H9 (cell line): ENCODE results near the gene GH2. TPM values are rescaled to one million over a fixed set of nuclear protein-coding genes. Genes with fewer than 3 reads are reported as not detected.

ENCODE experiments used
- DNase-seq: peaks from one replicate; pipeline ENCODE4 v3.0.0-alpha.2; 2017
- H2AFZ ChIP-seq: one replicate; pipeline ENCODE4 v1.6.1; 2013; ENCODE audit warnings: mild to moderate bottlenecking, low read length, control low read depth, moderate library complexity
- H2AK5ac ChIP-seq: 2 replicates; pipeline ENCODE4 v1.6.1; 2013; ENCODE audit warnings: low read length, control low read depth, mixed read lengths; ENCODE audit not compliant: insufficient read length
- H2BK120ac ChIP-seq: one replicate; pipeline ENCODE4 v1.6.1; 2013; ENCODE audit warnings: low read depth, mild to moderate bottlenecking, low read length, control low read depth, inconsistent platforms; ENCODE audit not compliant: poor library complexity, severe bottlenecking
- H2BK12ac ChIP-seq: 2 replicates; pipeline ENCODE4 v1.6.1; 2013; ENCODE audit warnings: low read length, control low read depth, mixed read lengths, low read depth; ENCODE audit not compliant: insufficient read length
- H2BK15ac ChIP-seq: 2 replicates; pipeline ENCODE4 v1.6.1; 2013; ENCODE audit warnings: low read depth, low read length, control low read depth
- H2BK20ac ChIP-seq: one replicate; pipeline ENCODE4 v1.6.1; 2013; ENCODE audit warnings: low read depth, mild to moderate bottlenecking, low read length, control low read depth, inconsistent platforms; ENCODE audit not compliant: poor library complexity, severe bottlenecking
- H2BK5ac ChIP-seq: 2 replicates; pipeline ENCODE4 v1.6.1; 2013; ENCODE audit warnings: low read length, control low read depth, mixed read lengths; ENCODE audit not compliant: insufficient read length
- H3K14ac ChIP-seq: 2 replicates; pipeline ENCODE4 v1.6.1; 2013; ENCODE audit warnings: low read length, control low read depth; ENCODE audit not compliant: insufficient read depth
- H3K18ac ChIP-seq: 2 replicates; pipeline ENCODE4 v1.6.1; 2013; ENCODE audit warnings: low read depth, mild to moderate bottlenecking, mixed read lengths, low read length, control low read depth; ENCODE audit not compliant: insufficient read length
- H3K23ac ChIP-seq: 2 replicates; pipeline ENCODE4 v1.6.1; 2013; ENCODE audit warnings: low read length, control low read depth, mixed read lengths, low read depth; ENCODE audit not compliant: insufficient read length
- H3K23me2 ChIP-seq: 2 replicates; pipeline ENCODE4 v1.6.1; 2013; ENCODE audit warnings: low read depth, mild to moderate bottlenecking, mixed read lengths, low read length, control low read depth; ENCODE audit not compliant: insufficient read length, poor library complexity, severe bottlenecking
- H3K27ac ChIP-seq: 2 replicates; pipeline ENCODE4 v1.5.1; 2013; ENCODE audit warnings: low read length, control low read depth, mixed read lengths, low read depth; ENCODE audit not compliant: insufficient read length
- H3K27me3 ChIP-seq: 2 replicates; pipeline ENCODE4 v1.6.1; 2013; ENCODE audit warnings: low read length, control low read depth, inconsistent platforms; ENCODE audit not compliant: insufficient read depth
- H3K4ac ChIP-seq: 2 replicates; pipeline ENCODE4 v1.6.1; 2013; ENCODE audit warnings: low read depth, mild to moderate bottlenecking, control low read depth, inconsistent platforms, low read length, moderate library complexity
- H3K4me1 ChIP-seq: 2 replicates; pipeline ENCODE4 v1.6.1; 2013; ENCODE audit warnings: low read length, control low read depth, inconsistent platforms; ENCODE audit not compliant: insufficient read depth
- H3K4me2 ChIP-seq: 2 replicates; pipeline ENCODE4 v1.6.1; 2013; ENCODE audit warnings: low read length, control low read depth, mixed read lengths; ENCODE audit not compliant: insufficient read length, insufficient read depth
- H3K56ac ChIP-seq: 2 replicates; pipeline ENCODE4 v1.6.1; 2013; ENCODE audit warnings: low read depth, mild to moderate bottlenecking, mixed read lengths, low read length, control low read depth; ENCODE audit not compliant: insufficient read length
- H3K79me1 ChIP-seq: 2 replicates; pipeline ENCODE4 v1.6.1; 2013; ENCODE audit warnings: low read depth, mild to moderate bottlenecking, moderate library complexity, low read length, control low read depth, inconsistent platforms; ENCODE audit not compliant: insufficient read depth, poor library complexity, severe bottlenecking
- H3K79me2 ChIP-seq: 2 replicates; pipeline ENCODE4 v1.6.1; 2013; ENCODE audit warnings: low read length, control low read depth, inconsistent platforms; ENCODE audit not compliant: insufficient read depth
- H3K9ac ChIP-seq: 2 replicates; pipeline ENCODE4 v1.6.1; 2013; ENCODE audit warnings: low read length, control low read depth, mixed read lengths; ENCODE audit not compliant: insufficient read length; ENCODE audit errors: extremely low read depth
- H3K9me3 ChIP-seq: one replicate; pipeline ENCODE4 v1.6.1; 2013; ENCODE audit warnings: low read depth, low read length, inconsistent platforms; ENCODE audit not compliant: control insufficient read depth
- H3T11ph ChIP-seq: one replicate; pipeline ENCODE4 v1.6.1; 2013; ENCODE audit warnings: mild to moderate bottlenecking, low read length, control low read depth, inconsistent platforms
- H4K20me1 ChIP-seq: one replicate; pipeline ENCODE4 v1.6.1; 2013; ENCODE audit not compliant: control insufficient read depth, insufficient read length, insufficient read depth
- H4K5ac ChIP-seq: 2 replicates; pipeline ENCODE4 v1.6.1; 2013; ENCODE audit warnings: low read depth, mild to moderate bottlenecking, mixed read lengths, low read length, control low read depth; ENCODE audit not compliant: insufficient read length
- H4K8ac ChIP-seq: replicated peaks from 2 replicates; pipeline ENCODE4 v1.6.1; 2013; ENCODE audit warnings: low read length, control low read depth, mixed read lengths, low read depth; ENCODE audit not compliant: insufficient read length
- H4K91ac ChIP-seq: 2 replicates; pipeline ENCODE4 v1.6.1; 2013; ENCODE audit warnings: low read depth, mild to moderate bottlenecking, moderate library complexity, mixed read lengths, low read length, control low read depth; ENCODE audit not compliant: insufficient read length
- H3K27ac Mint-ChIP-seq, 3 experiments: 2 replicates in 2 of 3; 3 replicates in 1 of 3; pipeline ENCODE4 v1.8.0; 2020 to 2021; ENCODE audit warnings: mixed read lengths in 3 of 3, mild to moderate bottlenecking in 1 of 3, moderate library complexity in 1 of 3
- H3K27me3 Mint-ChIP-seq: 2 replicates; pipeline ENCODE4 v1.8.0; 2021; ENCODE audit warnings: low read depth, mild to moderate bottlenecking, moderate library complexity, mixed read lengths
- H3K36me3 Mint-ChIP-seq, 3 experiments: 2 replicates in 2 of 3; 3 replicates in 1 of 3; pipeline ENCODE4 v1.8.0; 2020 to 2021; ENCODE audit warnings: low read depth in 3 of 3, mixed read lengths in 3 of 3; ENCODE audit not compliant: insufficient read depth in 1 of 3
- H3K4me1 Mint-ChIP-seq, 2 experiments: 2 replicates each; pipeline ENCODE4 v1.8.0; 2020; ENCODE audit warnings: mixed read lengths in 2 of 2
- H3K4me3 Mint-ChIP-seq, 2 experiments: 2 replicates in 1 of 2; 3 replicates in 1 of 2; pipeline ENCODE4 v1.8.0; 2020 to 2021; ENCODE audit warnings: mild to moderate bottlenecking in 2 of 2, mixed read lengths in 2 of 2, moderate library complexity in 1 of 2
- H3K9me3 Mint-ChIP-seq, 2 experiments: 2 replicates in 1 of 2; 3 replicates in 1 of 2; pipeline ENCODE4 v1.8.0; 2020; ENCODE audit warnings: mild to moderate bottlenecking in 2 of 2, mixed read lengths in 2 of 2, moderate library complexity in 1 of 2
- WGBS: extraction: QIAGEN DNeasy Blood & Tissue Kit; methylation state at CpG from one replicate; pipeline ENCODE4 v1.1.7; 2013; ENCODE audit warnings: missing lambda C conversion rate, low lambda C conversion rate, mixed read lengths; ENCODE audit not compliant: insufficient read length; ENCODE audit errors: extremely low coverage; 5-methylcytosine and 5-hydroxymethylcytosine counted together
- total RNA-seq: library from RNA; stranded (reverse); gene quantifications from 2 replicates; pipeline ENCODE4 v1.2.1, GENCODE V29; 2021
- TF ChIP-seq, protein P1 (sequence below): fragments of 200-600 bp; sonication (generic); conservative IDR thresholded peaks from 3 replicates; pipeline ENCODE4 v1.8.0; 2021; ENCODE audit warnings: antibody characterized with exemption, mild to moderate bottlenecking

GH2 gene
- total RNA-seq, 1 experiment from 2014 or later: 0.77 TPM

- H3K9me3 ChIP-seq: no peaks in the 10 kb centered on the region
- H3K27me3 ChIP-seq: peaks cover 4% of the 10 kb centered on the region; the same call in 1 of the 2 replicates
Observed at GRCh38 chr17:63847525-63848249, 34.1 kb downstream of the GH2 start.

More at GRCh38 chr17:63847525-63848249, 34.1 kb downstream of the GH2 start:
- Histone ChIP-seq H3K18ac (no peak overlapping the region), H3K27ac (no peak overlapping the region), H3K79me1 (no peaks in the 10 kb centered on the region), H3K9ac (no peak overlapping the region), H2BK20ac (no peak overlapping the region), H3K23ac (no peak overlapping the region), H3T11ph (no peak overlapping the region), H2BK120ac (no peak overlapping the region), H4K20me1 (no peaks in the 10 kb centered on the region), H2BK15ac (no peak overlapping the region), H4K8ac (no peak overlapping the region), H3K79me2 (no peaks in the 10 kb centered on the region), H3K4me1 (no peaks in the 10 kb centered on the region), H4K5ac (no peak overlapping the region), H3K4ac (no peak overlapping the region), H3K56ac (no peak overlapping the region), H3K4me2 (no peak overlapping the region), H2AFZ (no peak overlapping the region), H3K23me2 (no peaks in the 10 kb centered on the region), H2BK5ac (no peak overlapping the region), H2BK12ac (no peak overlapping the region), H2AK5ac (no peak overlapping the region), H4K91ac (no peak overlapping the region), H3K14ac (no peak overlapping the region)
- DNase-seq: no peak
- no peak overlapping the region for H3K27ac Mint-ChIP-seq
- H3K4me3 Mint-ChIP-seq: no peak overlapping the region
- WGBS: no CpG with 5 or more reads among the region's 3 CpGs
- peaks cover 67% of the 10 kb centered on the region for H3K27me3 Mint-ChIP-seq
- H3K36me3 Mint-ChIP-seq: peaks cover 0 to 10% (median 3%) of the 10 kb centered on the region in 3 experiments; a peak in 4 of 7 replicates
- peaks cover 2 to 10% of the 10 kb centered on the region in 2 experiments; a peak in 3 of 4 replicates for H3K4me1 Mint-ChIP-seq
- TF ChIP-seq, protein P1, sequence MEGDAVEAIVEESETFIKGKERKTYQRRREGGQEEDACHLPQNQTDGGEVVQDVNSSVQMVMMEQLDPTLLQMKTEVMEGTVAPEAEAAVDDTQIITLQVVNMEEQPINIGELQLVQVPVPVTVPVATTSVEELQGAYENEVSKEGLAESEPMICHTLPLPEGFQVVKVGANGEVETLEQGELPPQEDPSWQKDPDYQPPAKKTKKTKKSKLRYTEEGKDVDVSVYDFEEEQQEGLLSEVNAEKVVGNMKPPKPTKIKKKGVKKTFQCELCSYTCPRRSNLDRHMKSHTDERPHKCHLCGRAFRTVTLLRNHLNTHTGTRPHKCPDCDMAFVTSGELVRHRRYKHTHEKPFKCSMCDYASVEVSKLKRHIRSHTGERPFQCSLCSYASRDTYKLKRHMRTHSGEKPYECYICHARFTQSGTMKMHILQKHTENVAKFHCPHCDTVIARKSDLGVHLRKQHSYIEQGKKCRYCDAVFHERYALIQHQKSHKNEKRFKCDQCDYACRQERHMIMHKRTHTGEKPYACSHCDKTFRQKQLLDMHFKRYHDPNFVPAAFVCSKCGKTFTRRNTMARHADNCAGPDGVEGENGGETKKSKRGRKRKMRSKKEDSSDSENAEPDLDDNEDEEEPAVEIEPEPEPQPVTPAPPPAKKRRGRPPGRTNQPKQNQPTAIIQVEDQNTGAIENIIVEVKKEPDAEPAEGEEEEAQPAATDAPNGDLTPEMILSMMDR: no peak
- H3K9me3 Mint-ChIP-seq: peaks cover 8 to 15% of the 10 kb centered on the region in 2 experiments
